Measurements from ENCODE around the gene SLC17A6.

The SLC17A6 gene

GRCh38 chr11:22337596-22338485, at the start of gene SLC17A6:
SLC17A6 (plus strand) TSS chr11:22338381; CDS start chr11:22338534, 153 bp downstream.
- no peak for DNase-seq (ENCODE audit: low spot score)

GRCh38 chr11:22302368-22302767, 35.8 kb upstream of the SLC17A6 start:
- DNase-seq (ENCODE audit: low spot score): no peak

- DNase-seq (ENCODE audit: low spot score): peak; percentile 13
Measured at GRCh38 chr11:22304337-22304961, 33.7 kb upstream of the SLC17A6 start.

GRCh38 chr11:22317656-22318055, 20.5 kb upstream of the SLC17A6 start:
- no peak for DNase-seq (ENCODE audit: low spot score)

DNA sequence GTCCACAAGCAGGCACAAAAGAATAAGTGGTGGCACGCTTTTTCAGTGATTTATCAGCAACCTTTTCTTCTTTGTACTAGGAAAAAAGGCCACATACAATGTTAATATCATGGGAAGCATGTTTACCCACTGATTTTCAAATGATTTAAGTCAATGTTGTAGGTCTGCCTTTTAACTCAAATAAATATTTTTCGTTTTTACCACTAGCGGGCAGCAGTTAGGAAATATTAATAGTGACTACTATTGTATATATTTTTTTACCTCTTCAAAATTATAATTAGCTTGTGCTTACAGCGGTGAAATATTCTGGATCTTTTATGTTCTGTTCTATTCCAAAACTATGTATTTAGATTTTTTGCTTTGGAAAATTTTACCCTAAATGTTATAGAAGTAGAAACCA, 6.4 kb upstream of the SLC17A6 start:
- no peak for DNase-seq (ENCODE audit: low spot score)

DNA sequence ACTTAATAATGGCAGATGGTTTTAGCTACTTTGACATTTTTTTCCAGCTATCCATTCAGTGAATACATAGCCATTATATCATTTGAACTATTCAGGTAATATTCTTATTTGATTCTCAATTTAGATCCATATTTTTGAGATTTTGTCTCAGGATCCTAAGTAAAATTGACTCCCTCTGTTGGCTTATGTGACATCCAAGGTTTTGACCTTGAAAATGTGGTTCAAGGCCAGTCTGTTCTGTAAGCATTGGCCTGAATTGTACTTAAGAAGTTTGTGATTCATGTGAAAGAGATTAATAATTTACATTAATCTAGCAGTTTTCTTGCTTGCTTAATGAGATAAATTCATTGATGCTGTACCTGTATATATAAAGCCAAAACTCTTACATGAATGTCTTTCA, 1.6 kb upstream of the SLC17A6 start:
- DNase-seq (ENCODE audit: low spot score): no peak

DNA sequence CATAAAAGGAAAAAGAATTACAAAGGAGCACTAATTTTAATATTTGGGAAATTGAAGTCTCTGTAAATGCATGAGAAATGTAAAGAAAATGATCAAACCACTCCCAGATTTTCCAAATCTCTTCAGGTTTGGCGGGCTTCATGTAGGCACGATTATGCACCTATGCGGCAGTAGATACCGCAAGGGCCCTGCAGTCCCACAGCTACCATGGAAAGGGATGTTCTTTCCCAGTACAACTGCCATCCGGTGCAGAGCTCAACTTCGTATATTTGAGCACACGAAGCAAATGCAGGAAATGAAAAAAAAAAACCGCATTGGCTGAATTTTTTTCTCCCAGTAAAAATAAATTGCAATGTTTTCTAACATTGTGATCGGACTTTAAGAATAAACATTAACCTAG, 1.4 kb downstream of the SLC17A6 start:
- DNase-seq (ENCODE audit: low spot score): no peak

GRCh38 chr11:22340235-22340634, 2.1 kb downstream of the SLC17A6 start:
- no peak for DNase-seq (ENCODE audit: low spot score)

- DNase-seq (ENCODE audit: low spot score): no peak
Measured at GRCh38 chr11:22340701-22341587, 2.8 kb downstream of the SLC17A6 start.

- DNase-seq (ENCODE audit: low spot score): no peak
Measured at GRCh38 chr11:22341588-22341931, 3.4 kb downstream of the SLC17A6 start.

DNA sequence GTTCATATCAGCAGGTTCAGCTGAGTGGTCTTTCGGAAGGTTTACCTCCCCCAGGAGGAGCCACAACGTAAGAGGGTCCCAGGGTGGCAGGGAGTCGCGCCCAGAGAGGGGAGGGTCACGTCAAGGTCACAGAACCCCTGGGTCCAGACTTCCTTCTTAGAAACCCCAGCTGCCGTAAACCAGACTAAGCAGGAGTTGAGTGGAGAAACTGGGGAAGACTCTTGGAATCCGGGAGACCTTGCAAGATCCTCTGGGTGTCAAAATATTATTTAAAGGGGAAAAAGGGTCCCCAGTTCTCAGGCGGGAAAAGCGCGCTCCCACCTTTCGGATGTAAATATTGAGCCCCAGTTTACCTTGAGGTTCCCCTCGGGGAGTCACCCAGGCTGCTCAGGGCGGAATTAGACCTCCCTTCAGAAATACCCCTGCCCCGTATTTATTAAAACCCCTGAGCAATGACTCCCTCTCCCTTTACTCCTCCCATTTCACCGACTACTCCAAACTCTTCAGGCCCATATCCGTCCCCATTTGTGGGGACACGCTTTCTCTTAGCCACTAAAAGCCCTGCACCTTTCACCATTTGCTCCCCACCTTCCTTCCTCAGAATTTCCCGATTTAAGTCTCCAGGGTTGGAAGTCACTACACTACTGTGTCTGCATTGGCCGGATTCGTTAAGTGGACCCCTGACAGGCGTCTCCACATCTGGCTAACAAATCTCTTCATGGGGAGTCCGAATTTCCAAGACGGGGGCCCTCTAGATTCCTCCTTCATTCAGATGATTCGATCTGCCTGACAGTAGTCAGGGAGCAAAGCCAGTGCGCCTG, 4.2 kb downstream of the SLC17A6 start:
- DNase-seq (ENCODE audit: low spot score): no peak

- DNase-seq (ENCODE audit: low spot score): no peak
Measured at GRCh38 chr11:22343032-22343324, 4.8 kb downstream of the SLC17A6 start.

GRCh38 chr11:22343371-22344032, 5.3 kb downstream of the SLC17A6 start:
- DNase-seq (ENCODE audit: low spot score): no peak

GRCh38 chr11:22344081-22344480, 5.9 kb downstream of the SLC17A6 start:
- DNase-seq (ENCODE audit: low spot score): no peak

DNA sequence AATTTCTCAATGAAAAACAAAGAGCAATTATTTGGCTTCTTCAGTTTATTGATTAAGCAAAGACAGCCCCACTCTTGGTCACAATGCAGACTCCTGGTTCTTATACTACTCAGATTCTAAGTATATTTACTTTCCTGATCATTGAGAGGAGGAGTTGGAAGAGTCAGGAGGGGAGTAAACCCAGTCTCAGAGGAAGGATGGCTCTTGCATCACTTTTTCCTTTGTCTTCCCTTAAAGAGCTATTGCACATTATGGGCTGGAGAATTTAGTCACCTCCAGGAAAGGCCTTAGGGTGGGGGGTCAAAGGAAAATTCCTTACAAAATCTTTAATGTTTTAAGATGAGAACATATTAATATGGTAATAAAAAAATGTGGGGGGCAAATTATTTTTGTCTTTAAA, 8.1 kb downstream of the SLC17A6 start:
- no peak for DNase-seq (ENCODE audit: low spot score)

GRCh38 chr11:22347857-22348487, 9.8 kb downstream of the SLC17A6 start:
- DNase-seq (ENCODE audit: low spot score): no peak

- no peak for DNase-seq (ENCODE audit: low spot score)
Measured at GRCh38 chr11:22349491-22349890, 11.3 kb downstream of the SLC17A6 start.

- DNase-seq (ENCODE audit: low spot score): no peak
Measured at GRCh38 chr11:22359295-22359694, 21.1 kb downstream of the SLC17A6 start.

GRCh38 chr11:22371160-22371559, 33.0 kb downstream of the SLC17A6 start:
- DNase-seq (ENCODE audit: low spot score): no peak

- DNase-seq (ENCODE audit: low spot score): no peak
Measured at GRCh38 chr11:22387126-22387525, 48.9 kb downstream of the SLC17A6 start.

All from putamen (tissue), 1 donor.